SK-N-SH (cell line): ENCODE data around the gene FJX1. TPM values are rescaled to one million over a fixed set of nuclear protein-coding genes. Genes with fewer than 3 reads are reported as not detected.

Source experiments
- CTCF ChIA-PET: fragments of 300-600, 350-600 bp; formaldehyde crosslinking; extraction: SDS; loops from one replicate; lab custom pipeline; 2021; lab: Yijun Ruan, JAX
- POLR2A ChIA-PET: fragments of 350-600 bp; sonication (Branson Sonifier 250); formaldehyde crosslinking; extraction: SDS; loops from one replicate; lab custom pipeline; 2020; ENCODE audit warnings: antibody characterized with exemption, inconsistent platforms; lab: Yijun Ruan, JAX
- DNase-seq: peaks from one replicate; pipeline ENCODE4 v3.0.0; 2012
- H2AFZ ChIP-seq: fragments of 200-600 bp; sonication (generic); 2 replicates; pipeline ENCODE4 v1.8.1; 2016; ENCODE audit warnings: antibody characterized with exemption, mild to moderate bottlenecking, low read depth
- H3F3A ChIP-seq: fragments of 200-600 bp; sonication (generic); replicated peaks from 2 replicates; pipeline ENCODE3; 2016; ENCODE audit warnings: antibody characterized with exemption, mild to moderate bottlenecking; ENCODE audit not compliant: insufficient read depth
- H3K27ac ChIP-seq, 2 experiments: fragments of 200-500 bp in 1 of 2; fragments of 200-600 bp in 1 of 2; sonication (Bioruptor generic) in 1 of 2; sonication (generic), shearing (Covaris generic) in 1 of 2; 2 replicates each; pipeline versions ENCODE4 v1.5.1 to v1.6.1; 2014 to 2016; ENCODE audit warnings: low read depth in 2 of 2, inconsistent platforms in 1 of 2, low read length in 1 of 2, mild to moderate bottlenecking in 1 of 2, mixed read lengths in 1 of 2
- H3K27me3 ChIP-seq: fragments of 200-600 bp; sonication (generic), shearing (Covaris generic); 2 replicates; pipeline ENCODE4 v1.6.1; 2016; ENCODE audit warnings: mixed run types; ENCODE audit not compliant: insufficient read depth
- H3K36me3 ChIP-seq, 2 experiments: fragments of 200-500 bp in 1 of 2; fragments of 200-600 bp in 1 of 2; sonication (Bioruptor generic) in 1 of 2; sonication (generic) in 1 of 2; replicated peaks in 1 of 2; 2 replicates each; pipeline versions ENCODE3 to v1.5.1; 2014 to 2016; ENCODE audit warnings: low read length in 1 of 2, mild to moderate bottlenecking in 1 of 2; ENCODE audit not compliant: insufficient read depth in 2 of 2, control insufficient read depth in 1 of 2
- H3K4me1 ChIP-seq, 2 experiments: fragments of 200-500 bp in 1 of 2; fragments of 200-600 bp in 1 of 2; sonication (Bioruptor generic) in 1 of 2; sonication (generic), shearing (Covaris generic) in 1 of 2; 2 replicates each; pipeline versions ENCODE4 v1.5.1 to v1.6.1; 2014 to 2016; ENCODE audit warnings: low read depth in 1 of 2, low read length in 1 of 2, mixed run types in 1 of 2; ENCODE audit not compliant: insufficient read depth in 2 of 2, control insufficient read depth in 1 of 2
- H3K4me2 ChIP-seq: fragments of 200-600 bp; sonication (generic), shearing (Covaris generic); 2 replicates; pipeline ENCODE4 v1.6.1; 2017; ENCODE audit warnings: mixed run types
- H3K4me3 ChIP-seq, 2 experiments: fragments of 200-500 bp in 1 of 2; fragments of 200-600 bp in 1 of 2; sonication (Bioruptor generic) in 1 of 2; sonication (generic), shearing (Covaris generic) in 1 of 2; 2 replicates each; pipeline versions ENCODE4 v1.5.1 to v1.8.1; 2014 to 2016; ENCODE audit warnings: low read depth in 2 of 2, inconsistent platforms in 1 of 2, low read length in 1 of 2, mild to moderate bottlenecking in 1 of 2, mixed read lengths in 1 of 2, moderate library complexity in 1 of 2
- H3K79me2 ChIP-seq: fragments of 200-600 bp; sonication (generic); 2 replicates; pipeline ENCODE4 v1.8.1; 2017; ENCODE audit warnings: mild to moderate bottlenecking; ENCODE audit not compliant: insufficient read depth
- H3K9ac ChIP-seq: fragments of 200-600 bp; sonication (generic); 2 replicates; pipeline ENCODE4 v1.6.1; 2017; ENCODE audit warnings: mixed run types
- H3K9me2 ChIP-seq: fragments of 200-600 bp; sonication (generic); 2 replicates; pipeline ENCODE4 v1.6.1; 2017; ENCODE audit warnings: mixed run types
- H3K9me3 ChIP-seq: fragments of 200-600 bp; sonication (generic); 2 replicates; pipeline ENCODE4 v1.6.1; 2017; ENCODE audit warnings: mixed run types, mild to moderate bottlenecking, moderate library complexity
- H4K20me1 ChIP-seq: fragments of 200-600 bp; sonication (generic); 2 replicates; pipeline ENCODE4 v1.6.1; 2017; ENCODE audit warnings: mild to moderate bottlenecking, mixed run types; ENCODE audit not compliant: insufficient read depth
- CHD2 ChIP-seq: fragments of 150-350 bp; IDR thresholded peaks from 2 replicates; pipeline ENCODE4 v1.6.1; 2018; ENCODE audit warnings: low read length; ENCODE audit not compliant: partially characterized antibody
- CTCF ChIP-seq: fragments of 200-600 bp; sonication (generic); IDR thresholded peaks from 2 replicates; pipeline ENCODE4 v1.6.1; 2017; ENCODE audit warnings: antibody characterized with exemption, mild to moderate bottlenecking, moderate library complexity
- EZH2phosphoT487 ChIP-seq: fragments of 200-600 bp; sonication (generic); IDR thresholded peaks from 2 replicates; pipeline ENCODE4 v1.6.1; 2017; ENCODE audit warnings: low read depth, mixed run types, mild to moderate bottlenecking, antibody characterized with exemption, moderate library complexity, borderline replicate concordance
- FOSL2 ChIP-seq: IDR thresholded peaks from 2 replicates; pipeline ENCODE4 v1.4.0; 2012; ENCODE audit warnings: low read depth, mild to moderate bottlenecking, moderate library complexity, borderline replicate concordance
- GABPA ChIP-seq: IDR thresholded peaks from 2 replicates; pipeline ENCODE4 v1.4.0; 2012; ENCODE audit warnings: low read depth, mild to moderate bottlenecking
- MAX ChIP-seq: IDR thresholded peaks from 2 replicates; pipeline ENCODE4 v1.4.0; 2012; ENCODE audit warnings: low read depth
- NRF1 ChIP-seq: IDR thresholded peaks from 2 replicates; pipeline ENCODE4 v1.6.1; 2012; ENCODE audit warnings: low read depth, mild to moderate bottlenecking, low read length
- POLR2AphosphoS5 ChIP-seq: IDR thresholded peaks from 2 replicates; pipeline ENCODE4 v1.6.1; 2012; ENCODE audit warnings: low read depth, low read length
- RCOR1 ChIP-seq: fragments of 150-350 bp; IDR thresholded peaks from 2 replicates; pipeline ENCODE4 v1.6.1; 2017; ENCODE audit warnings: antibody characterized with exemption, low read length
- REST ChIP-seq: IDR thresholded peaks from 2 replicates; pipeline ENCODE4 v1.6.1; 2012; ENCODE audit warnings: mild to moderate bottlenecking, low read depth, low read length, moderate library complexity
- RFX5 ChIP-seq: IDR thresholded peaks from 2 replicates; pipeline ENCODE4 v1.6.1; 2012; ENCODE audit warnings: mild to moderate bottlenecking, improper control_type of control experiment, low read length
- TCF12 ChIP-seq: IDR thresholded peaks from 2 replicates; pipeline ENCODE4 v1.4.0; 2012
- TEAD4 ChIP-seq: IDR thresholded peaks from 2 replicates; pipeline ENCODE4 v1.4.0; 2012; ENCODE audit warnings: mild to moderate bottlenecking, borderline replicate concordance; ENCODE audit not compliant: insufficient read depth
- ZBTB33 ChIP-seq: IDR thresholded peaks from 2 replicates; pipeline ENCODE4 v1.4.0; 2012; ENCODE audit warnings: low read depth, borderline replicate concordance
- WGBS: methylation state at CpG from one replicate; pipeline ENCODE4 v1.1.6; 2017; ENCODE audit warnings: low lambda C conversion rate; 5-methylcytosine and 5-hydroxymethylcytosine counted together
- polyA plus RNA-seq, 3 experiments: library from polyadenylated mRNA; depleted of rRNA; stranded (reverse); fragments of >200 nt; gene quantifications; 2 replicates each; pipeline ENCODE4 v1.2.3, GENCODE V29; 2012

FJX1 gene
- polyA plus RNA-seq, 1 of the 3 experiments (the other 2 are of a cell fraction) = 34.5 TPM

GRCh38 chr11:35629511-35629910, 11.3 kb downstream of the FJX1 start:
- H3K27me3 ChIP-seq = no peaks in the 10 kb centered on the region
- peak overlapping the region in 1 of 2 experiments; percentile 66; a peak in 2 of 4 replicates for H3K27ac ChIP-seq
- no peak for TF ChIP-seq REST
- no peak for TF ChIP-seq TEAD4
- TF ChIP-seq NRF1 = no peak
- TF ChIP-seq RCOR1 = no peak
- TF ChIP-seq CTCF = no peak
- TF ChIP-seq FOSL2 = no peak
- no peak for TF ChIP-seq EZH2phosphoT487
- no peak for TF ChIP-seq RFX5
- TF ChIP-seq, all 33 proteins: peak for 0
- POLR2A ChIA-PET = no interaction called here
- DNase-seq = no peak
- H3K9ac ChIP-seq = no peak overlapping the region
- H3K4me3 ChIP-seq = no peak overlapping the region
- no peaks in the 10 kb centered on the region for H3K9me3 ChIP-seq
- no peaks in the 10 kb centered on the region for H4K20me1 ChIP-seq
- peak overlapping the region; percentile 22; the same call in 1 of the 2 replicates for H3K4me2 ChIP-seq
- no peaks in the 10 kb centered on the region for H3K79me2 ChIP-seq
- H3F3A ChIP-seq = peaks cover 14% of the 10 kb centered on the region
- CTCF ChIA-PET = interaction anchor here (0.6 to 1.6 kb wide), 5 partner anchors 9 to 502 kb away, joined by 3 to 5 read pairs (median 4); partner anchors contain the start of gene FJX1
- H3K36me3 ChIP-seq = no peaks in the 10 kb centered on the region
- H2AFZ ChIP-seq = no peak overlapping the region
- peaks cover 0 to 37% of the 10 kb centered on the region in 2 experiments; a peak in 2 of 4 replicates for H3K4me1 ChIP-seq
- 76% methylated on average over 4 of the region's 4 CpGs for whole genome bisulfite sequencing
- no peaks in the 10 kb centered on the region for H3K9me2 ChIP-seq

GRCh38 chr11:35629914-35630313, 11.7 kb downstream of the FJX1 start:
- H3K9me2 ChIP-seq = no peaks in the 10 kb centered on the region
- H2AFZ ChIP-seq = no peak overlapping the region
- H3K27ac ChIP-seq = peak overlapping the region in 1 of 2 experiments; percentile 66; a peak in 3 of 4 replicates
- WGBS = 10% methylated on average over 6 of the region's 6 CpGs
- ChIA-PET POLR2A (no interaction called here), CTCF (interaction anchor here (0.6 to 0.7 kb wide), 2 partner anchors 10 to 11 kb away, joined by 3 read pairs; partner anchors contain the start of gene FJX1)
- no peaks in the 10 kb centered on the region for H3K27me3 ChIP-seq
- peaks cover 10% of the 10 kb centered on the region for H3F3A ChIP-seq
- no peak overlapping the region for H3K9ac ChIP-seq
- no peaks in the 10 kb centered on the region for H3K79me2 ChIP-seq
- no peaks in the 10 kb centered on the region for H3K36me3 ChIP-seq
- H3K4me2 ChIP-seq = peak overlapping the region; percentile 22
- H3K4me3 ChIP-seq = no peak overlapping the region
- DNase-seq = no peak
- no peaks in the 10 kb centered on the region for H4K20me1 ChIP-seq
- no peaks in the 10 kb centered on the region for H3K9me3 ChIP-seq
- H3K4me1 ChIP-seq = peaks cover 0 to 33% of the 10 kb centered on the region in 2 experiments; a peak in 2 of 4 replicates
- TF ChIP-seq REST = 0 out of 2 replicates have a peak, but pooled peaks have one; percentile 19
- no peak for TF ChIP-seq GABPA
- no peak for TF ChIP-seq CHD2
- peak; percentile 91 for TF ChIP-seq TCF12
- TF ChIP-seq RFX5 = no peak
- peak; percentile 86 for TF ChIP-seq MAX
- TF ChIP-seq ZBTB33 = peak; percentile 69; the same call in 1 of the 2 replicates
- TF ChIP-seq POLR2AphosphoS5 = peak; percentile 62; the same call in 1 of the 2 replicates
- TF ChIP-seq FOSL2 = peak; percentile 99
